ENCODE results near the gene LRRC37B. TPM values are rescaled to one million over a fixed set of nuclear protein-coding genes. Genes with fewer than 3 reads are reported as not detected.
A peak's percentile ranks its signal among the peaks of the same experiment; 100 is the strongest.
"Not testable (repeated sequence)": the region's sequence is repeated elsewhere in the genome, so short reads cannot be mapped to it uniquely, and the experiment has no call there.

LRRC37B gene
- total RNA-seq, 6 experiments from 2014 or later = 5.3 to 8.7 (median 6.6) TPM

DNA sequence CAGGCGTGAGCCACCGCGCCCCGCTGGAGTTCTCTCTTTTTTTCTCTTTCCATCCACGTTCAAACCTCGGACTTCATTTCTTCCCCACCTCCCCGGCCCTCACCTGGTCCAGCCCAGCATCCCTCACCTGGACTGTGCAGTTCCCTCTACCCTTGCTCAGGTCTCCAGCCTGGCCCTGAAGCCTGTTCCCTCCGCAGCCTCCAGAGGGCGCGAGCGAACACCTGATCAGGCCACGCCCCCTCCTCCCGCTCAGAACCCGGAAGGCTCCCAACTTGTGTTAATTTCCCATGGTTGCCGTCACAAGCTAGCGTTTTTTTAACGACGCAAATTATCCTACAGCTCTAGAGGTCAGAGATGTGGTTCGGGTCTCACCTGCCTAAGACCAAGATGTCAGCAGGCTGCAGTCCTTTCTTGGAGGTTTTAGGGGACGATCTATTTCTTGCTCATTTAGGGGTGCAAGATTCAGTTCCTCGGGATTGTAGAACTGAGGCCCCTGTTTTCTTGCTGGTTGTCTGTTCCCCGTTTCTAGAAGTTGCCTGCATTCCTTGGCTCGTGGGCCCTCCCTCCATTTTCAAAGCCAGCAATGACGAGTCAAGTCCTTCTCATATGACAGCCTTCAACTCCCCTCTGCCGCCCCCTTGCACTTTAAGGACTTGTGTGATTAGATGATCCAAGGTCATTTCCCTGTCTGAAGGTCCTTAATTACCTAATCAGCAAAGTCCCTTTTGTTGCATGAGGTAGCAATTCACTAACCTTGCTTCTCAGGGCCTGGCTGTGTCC, 59.9 kb downstream of the LRRC37B start:
- peaks cover 18% of the 10 kb centered on the region for H3K4me1 Mint-ChIP-seq (ENCODE audit: low read depth)
- peak; percentile 52 for TF ChIP-seq CTCF (IDR thresholded peaks at IDR 0.05)
- not testable (repeated sequence) for H3K27ac Mint-ChIP-seq; H3K27me3 Mint-ChIP-seq (ENCODE audit: insufficient read depth); DNase-seq; H3K4me3 Mint-ChIP-seq; H3K36me3 Mint-ChIP-seq (ENCODE audit: low read depth); H3K9me3 Mint-ChIP-seq

DNA sequence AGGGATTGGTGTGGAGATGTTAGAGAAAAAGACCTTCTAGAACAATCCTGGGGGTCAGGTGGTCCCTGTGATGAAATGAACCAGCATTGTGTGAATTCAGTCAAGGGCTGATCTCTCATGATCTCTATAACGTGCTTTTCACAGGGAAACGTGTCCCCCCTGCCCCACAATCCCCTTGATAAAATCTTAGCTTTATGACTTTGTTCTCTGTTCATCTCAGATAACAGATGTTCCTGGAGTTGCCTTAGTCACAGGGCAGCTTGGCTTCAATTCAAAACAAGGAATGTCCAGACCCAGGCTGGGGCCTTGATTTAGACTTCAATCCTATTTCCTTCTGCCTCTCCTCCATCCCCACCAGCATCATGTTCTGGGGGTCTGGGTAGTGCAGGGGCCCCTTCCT, 61.9 kb downstream of the LRRC37B start:
- peak; percentile 33 for DNase-seq
- not testable (repeated sequence) for H3K9me3 Mint-ChIP-seq; H3K27me3 Mint-ChIP-seq (ENCODE audit: insufficient read depth); H3K4me3 Mint-ChIP-seq; H3K36me3 Mint-ChIP-seq (ENCODE audit: low read depth); H3K27ac Mint-ChIP-seq
- H3K4me1 Mint-ChIP-seq (ENCODE audit: low read depth) = peaks cover 12% of the 10 kb centered on the region; the same call in 1 of the 2 replicates

GRCh38 chr17:32071961-32072360, 64.8 kb downstream of the LRRC37B start:
- H3K4me1 Mint-ChIP-seq (ENCODE audit: low read depth) = peaks cover 12% of the 10 kb centered on the region; the same call in 1 of the 2 replicates
- not testable (repeated sequence) for H3K36me3 Mint-ChIP-seq (ENCODE audit: low read depth); H3K27me3 Mint-ChIP-seq (ENCODE audit: insufficient read depth); H3K4me3 Mint-ChIP-seq; H3K9me3 Mint-ChIP-seq
- peak; percentile 16 for DNase-seq
- H3K27ac Mint-ChIP-seq = peak overlapping the region; percentile 58

DNA sequence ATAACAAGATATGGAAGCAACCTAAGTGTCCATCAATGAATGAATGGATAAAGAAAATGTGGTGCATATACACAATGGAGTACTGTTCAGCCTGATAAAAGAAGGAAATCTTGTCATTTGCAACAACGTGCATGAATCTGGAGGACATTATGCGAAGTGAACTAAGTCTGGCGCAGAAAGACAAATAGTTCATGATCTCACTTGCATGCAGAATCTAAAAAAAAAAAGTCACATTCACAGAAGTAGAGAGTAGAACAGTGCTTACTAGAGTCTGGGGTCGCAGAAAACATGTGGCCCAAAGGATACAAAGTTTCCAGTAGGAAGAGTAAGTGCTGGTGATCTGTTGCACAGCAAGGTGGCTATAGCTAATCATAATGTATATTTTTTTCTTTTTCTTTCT, 65.9 kb downstream of the LRRC37B start:
- not testable (repeated sequence) for H3K36me3 Mint-ChIP-seq (ENCODE audit: low read depth); H3K27ac Mint-ChIP-seq; H3K4me3 Mint-ChIP-seq; H3K9me3 Mint-ChIP-seq; DNase-seq; H3K27me3 Mint-ChIP-seq (ENCODE audit: insufficient read depth)
- H3K4me1 Mint-ChIP-seq (ENCODE audit: low read depth) = peaks cover 12% of the 10 kb centered on the region; the same call in 1 of the 2 replicates

DNA sequence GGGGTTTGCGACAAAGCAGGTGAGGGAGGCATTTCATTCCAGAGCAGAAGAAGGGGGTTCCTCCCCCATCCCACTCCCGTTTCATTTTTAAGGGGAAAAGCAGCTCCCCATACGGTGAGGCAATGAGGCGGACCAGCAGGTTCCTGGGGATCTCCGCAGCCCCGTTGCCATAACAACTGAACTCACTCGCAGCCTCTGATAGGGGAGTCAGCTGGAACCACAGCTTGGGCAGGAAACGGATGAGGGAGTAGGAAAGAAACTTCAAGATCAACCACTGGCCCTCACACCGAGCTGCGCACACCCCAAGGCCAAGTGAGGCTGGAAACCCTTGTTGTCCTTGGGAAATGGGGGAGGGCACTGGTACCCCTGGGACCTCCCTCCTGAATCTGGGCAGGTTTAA, 72.6 kb downstream of the LRRC37B start:
- H3K9me3 Mint-ChIP-seq; H3K4me1 Mint-ChIP-seq (ENCODE audit: low read depth); H3K27ac Mint-ChIP-seq; H3K27me3 Mint-ChIP-seq (ENCODE audit: insufficient read depth); H3K36me3 Mint-ChIP-seq (ENCODE audit: low read depth): not testable (repeated sequence)
- H3K4me3 Mint-ChIP-seq = peak overlapping the region; percentile 51
- peak; percentile 53 for DNase-seq

DNA sequence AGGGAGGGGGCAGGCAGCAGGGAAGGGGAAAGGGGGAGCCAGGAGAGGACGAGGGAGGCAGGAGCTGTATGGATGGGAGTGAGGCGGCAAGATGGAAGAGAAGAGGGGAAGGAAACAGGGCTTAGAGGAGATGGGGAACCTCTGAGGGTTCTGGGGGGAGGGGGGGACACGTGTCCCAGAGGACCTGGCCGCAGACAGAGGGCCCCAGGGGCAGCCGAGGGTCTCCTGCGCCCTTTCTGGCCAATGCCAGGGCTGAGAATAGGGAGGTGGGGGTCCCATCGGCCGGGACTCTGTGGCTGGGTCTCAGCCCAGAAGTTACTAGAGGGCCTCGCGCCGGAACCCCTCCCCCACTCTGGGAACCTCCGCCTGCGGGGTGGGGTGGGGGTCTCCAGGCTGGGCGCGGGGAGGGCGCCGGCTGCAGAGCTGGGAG, 76.4 kb downstream of the LRRC37B start:
- not testable (repeated sequence) for H3K36me3 Mint-ChIP-seq (ENCODE audit: low read depth); H3K4me1 Mint-ChIP-seq (ENCODE audit: low read depth); DNase-seq; H3K27me3 Mint-ChIP-seq (ENCODE audit: insufficient read depth); H3K9me3 Mint-ChIP-seq
- Mint-ChIP-seq H3K4me3 (peak overlapping the region; percentile 49), H3K27ac (peak overlapping the region; percentile 57)

DNA sequence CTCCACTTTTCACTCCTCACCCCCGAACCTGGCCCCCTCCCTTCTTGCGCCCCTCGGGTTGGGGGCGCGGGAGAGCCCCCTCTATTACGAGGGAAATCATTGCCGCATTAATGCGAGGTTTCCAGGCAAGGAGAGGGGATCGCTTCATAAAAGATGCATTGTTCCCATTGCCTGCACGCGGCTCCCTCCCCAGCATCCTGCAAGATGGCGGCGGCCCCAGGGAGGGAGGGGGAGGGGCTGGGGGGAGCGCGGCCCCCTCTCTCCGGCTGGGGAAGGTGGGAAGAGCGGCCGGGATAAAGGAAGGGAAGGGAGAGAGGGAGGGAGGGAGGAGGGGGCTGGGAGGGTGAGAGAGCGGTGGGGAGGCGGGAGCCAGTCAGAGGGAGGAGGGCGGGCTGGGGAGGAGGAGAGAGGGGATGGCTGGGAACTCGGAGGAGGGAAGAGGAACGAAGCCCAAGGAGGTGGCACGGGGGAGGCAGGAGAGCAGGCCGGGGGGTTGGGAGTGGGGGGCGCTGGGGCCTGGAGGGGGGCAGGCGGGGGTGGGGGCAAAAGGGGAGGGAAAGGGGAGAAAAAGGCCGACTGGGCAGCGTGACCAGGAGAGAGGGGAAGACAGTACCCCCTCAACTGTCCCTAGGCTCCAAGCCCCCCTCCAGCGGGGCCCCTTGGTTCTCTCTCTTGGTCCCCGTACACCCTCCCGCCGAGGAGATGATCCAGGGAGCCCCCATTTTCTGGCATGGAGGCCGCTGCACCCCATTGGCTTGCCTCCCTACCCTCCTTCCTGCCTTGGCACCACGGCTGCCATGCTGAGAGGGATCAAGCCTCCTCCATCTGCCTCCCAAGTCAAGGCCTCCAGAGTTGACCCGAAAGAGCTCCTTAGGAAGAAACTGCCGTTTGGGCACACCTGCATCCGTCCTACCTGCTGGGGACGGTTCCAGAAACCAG, 77.1 kb downstream of the LRRC37B start:
- not testable (repeated sequence) for H3K4me1 Mint-ChIP-seq (ENCODE audit: low read depth); H3K9me3 Mint-ChIP-seq; H3K27ac Mint-ChIP-seq; H3K36me3 Mint-ChIP-seq (ENCODE audit: low read depth); H3K27me3 Mint-ChIP-seq (ENCODE audit: insufficient read depth); DNase-seq
- peak overlapping the region; percentile 43; the same call in 1 of the 2 replicates for H3K4me3 Mint-ChIP-seq

DNA sequence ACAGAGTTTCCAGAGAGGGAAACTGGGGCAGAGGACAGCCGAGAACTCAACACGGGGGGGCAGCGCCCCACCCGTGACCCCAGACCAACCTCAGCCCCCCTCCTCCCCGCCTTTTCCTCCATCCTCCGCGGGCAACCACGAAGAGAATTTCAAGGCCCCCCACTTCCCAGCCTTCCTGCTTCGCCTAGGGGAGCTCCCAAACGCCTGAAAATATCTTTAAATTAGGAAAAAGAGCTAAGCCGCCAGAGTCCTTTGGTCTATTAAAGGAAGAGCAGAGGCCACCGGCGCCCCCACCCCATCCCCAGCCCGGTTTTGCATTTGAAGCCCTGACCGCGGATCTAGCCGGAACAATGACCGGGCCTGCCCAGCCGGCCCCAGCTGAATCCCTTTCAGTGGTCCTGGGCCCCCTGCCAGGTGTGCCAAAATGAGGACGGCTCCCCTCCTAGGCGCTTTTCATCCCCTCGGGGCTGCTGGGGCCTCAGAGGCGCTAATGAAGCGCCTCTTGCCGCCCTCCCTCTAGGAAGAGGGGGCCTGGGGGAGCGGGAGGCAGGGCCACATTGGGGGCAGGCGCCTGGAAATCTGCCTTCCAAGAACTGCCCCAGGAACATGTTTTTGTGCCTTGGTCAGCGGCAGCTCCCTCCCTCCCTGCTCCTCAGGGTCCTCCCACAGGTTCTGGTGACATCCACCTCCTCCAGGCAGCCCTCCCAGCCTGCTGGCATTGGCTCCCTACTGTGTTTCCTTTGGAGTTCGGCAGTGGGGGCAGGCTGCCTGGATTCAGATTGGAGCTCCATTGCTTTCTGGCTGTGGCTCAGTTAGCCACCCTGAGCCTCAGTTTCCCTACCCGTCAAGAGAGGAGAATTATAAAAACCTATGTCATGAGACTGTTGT, 78.0 kb downstream of the LRRC37B start:
- not testable (repeated sequence) for H3K36me3 Mint-ChIP-seq (ENCODE audit: low read depth); H3K27ac Mint-ChIP-seq; H3K4me3 Mint-ChIP-seq

DNA sequence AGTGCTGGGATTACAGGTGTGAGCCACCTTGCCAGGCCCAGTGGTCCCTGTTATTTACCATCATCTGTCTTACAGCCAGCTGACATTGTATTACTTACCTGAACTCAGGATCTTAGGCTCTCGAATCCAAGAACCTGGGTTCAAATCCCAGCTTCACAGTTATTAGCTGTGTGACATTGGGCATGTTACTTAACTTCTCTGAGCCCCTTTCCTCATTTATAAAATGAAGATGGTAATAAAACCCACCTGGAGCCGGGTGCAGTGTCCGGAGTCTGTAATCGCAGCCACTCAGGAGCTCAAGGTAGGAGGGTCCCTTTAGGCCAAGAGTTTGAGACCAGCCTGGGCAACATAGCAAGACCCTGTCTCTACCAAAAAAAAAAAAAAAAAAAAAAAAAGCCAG, 79.7 kb downstream of the LRRC37B start:
- H3K27me3 Mint-ChIP-seq (ENCODE audit: insufficient read depth); H3K9me3 Mint-ChIP-seq; DNase-seq; H3K4me1 Mint-ChIP-seq (ENCODE audit: low read depth); H3K36me3 Mint-ChIP-seq (ENCODE audit: low read depth); H3K27ac Mint-ChIP-seq; H3K4me3 Mint-ChIP-seq: not testable (repeated sequence)

More for the DNA sequence above, 78.0 kb downstream of the LRRC37B start:
- not testable (repeated sequence) for H3K27me3 Mint-ChIP-seq (ENCODE audit: insufficient read depth); H3K9me3 Mint-ChIP-seq; DNase-seq; H3K4me1 Mint-ChIP-seq (ENCODE audit: low read depth)

DNA sequence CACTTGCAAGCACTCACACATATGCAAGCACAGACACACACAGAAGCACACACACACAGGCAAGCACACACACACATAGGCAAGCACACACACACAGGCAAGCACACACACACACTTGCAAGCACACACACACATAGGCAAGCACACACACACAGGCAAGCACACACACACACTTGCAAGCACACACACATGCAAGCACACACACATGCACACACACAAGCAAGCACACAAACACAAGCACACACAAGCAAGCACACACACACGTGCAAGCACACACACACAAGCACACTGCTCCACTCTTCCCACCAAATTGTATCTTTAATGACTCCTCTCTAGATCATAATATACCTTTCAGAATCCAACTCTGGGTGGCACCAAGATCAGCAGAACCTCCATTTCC, 84.9 kb downstream of the LRRC37B start:
- not testable (repeated sequence) for H3K9me3 Mint-ChIP-seq; H3K27ac Mint-ChIP-seq; H3K4me3 Mint-ChIP-seq; H3K27me3 Mint-ChIP-seq (ENCODE audit: insufficient read depth); H3K4me1 Mint-ChIP-seq (ENCODE audit: low read depth); DNase-seq; H3K36me3 Mint-ChIP-seq (ENCODE audit: low read depth)

Measured in HFFc6 (cell line).